ENCODE measurements around the gene PRDM11.
A peak's percentile ranks its signal among the peaks of the same experiment; 100 is the strongest.

PRDM11 gene

DNA sequence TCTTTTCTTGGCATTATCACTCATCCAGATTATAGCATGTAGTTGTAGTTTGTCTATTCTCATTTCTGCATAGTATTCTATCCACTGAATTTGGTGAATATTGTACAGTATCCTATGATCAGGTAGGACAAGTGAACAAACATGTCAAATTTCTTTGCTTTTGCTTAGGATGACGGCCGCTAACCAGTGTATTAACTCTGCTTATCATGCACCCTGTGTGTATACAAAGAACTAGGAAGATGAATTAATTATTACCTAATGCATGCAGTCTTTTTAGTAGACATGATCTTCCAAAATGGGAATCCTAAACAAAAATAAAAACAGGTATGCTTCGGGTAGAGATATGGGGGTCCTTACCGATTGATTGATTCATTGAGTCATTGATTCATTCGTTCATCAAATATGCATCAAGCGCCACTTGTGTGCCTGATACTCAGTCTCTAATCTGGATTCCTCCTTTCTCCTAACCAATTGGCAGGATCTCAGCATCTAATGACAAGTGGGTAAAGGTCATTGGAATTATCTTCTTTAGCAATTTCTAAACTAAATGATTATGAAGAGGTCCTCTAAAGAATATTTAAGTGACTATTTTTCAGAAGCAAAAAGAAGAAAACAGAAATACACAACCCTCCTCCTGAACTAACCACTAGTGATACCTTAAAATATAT is 27.9 kb downstream of the PRDM11 start:
- no peak for DNase-seq (ENCODE audit: low read depth in 2 of 2, low spot score in 1 of 2)

GRCh38 chr11:45174963-45175362 is 28.5 kb downstream of the PRDM11 start:
- DNase-seq (ENCODE audit: low read depth in 2 of 2, low spot score in 1 of 2), result no peak

DNA sequence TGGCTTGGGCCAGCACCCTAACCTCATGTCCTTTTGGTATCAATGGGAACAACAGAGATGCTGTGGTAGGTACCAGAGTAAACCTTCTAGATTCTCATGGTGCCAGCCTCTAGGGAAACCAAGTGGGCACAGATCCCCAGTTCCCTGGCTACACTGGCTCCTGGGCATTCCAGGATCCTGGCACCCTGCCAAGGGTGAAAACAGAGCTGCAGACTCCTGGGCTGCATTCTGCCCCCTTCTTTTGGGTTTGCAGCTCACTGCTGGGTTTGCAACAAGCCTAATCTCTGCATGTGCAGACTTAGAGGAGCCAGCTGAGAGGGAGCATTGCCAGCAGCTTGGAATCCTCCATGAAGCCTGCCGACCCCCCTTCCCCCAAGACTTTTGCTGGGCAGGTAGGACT is 30.6 kb downstream of the PRDM11 start:
- DNase-seq (ENCODE audit: low read depth in 2 of 2, low spot score in 1 of 2), result no peak

DNA sequence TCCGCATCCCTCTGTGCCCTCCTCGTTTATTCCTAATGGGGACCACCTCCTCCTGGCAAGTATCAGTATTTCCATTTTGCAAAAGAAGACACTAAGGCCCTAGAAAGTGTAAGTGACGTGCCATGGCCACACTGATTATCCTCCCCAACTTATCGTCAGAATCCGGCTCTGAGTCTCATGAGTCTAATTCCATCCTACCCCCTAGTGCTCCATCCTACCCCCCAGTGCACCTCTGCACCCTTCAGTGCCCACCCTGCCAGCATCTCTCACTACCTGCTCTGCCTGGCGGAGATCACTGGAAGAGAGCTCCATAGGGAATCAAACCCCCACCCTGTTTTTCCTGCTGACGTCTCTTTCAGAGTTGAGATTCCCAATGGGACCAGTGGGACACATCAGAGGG is 31.8 kb downstream of the PRDM11 start:
- DNase-seq (ENCODE audit: low read depth in 2 of 2, low spot score in 1 of 2), result no peak

DNA sequence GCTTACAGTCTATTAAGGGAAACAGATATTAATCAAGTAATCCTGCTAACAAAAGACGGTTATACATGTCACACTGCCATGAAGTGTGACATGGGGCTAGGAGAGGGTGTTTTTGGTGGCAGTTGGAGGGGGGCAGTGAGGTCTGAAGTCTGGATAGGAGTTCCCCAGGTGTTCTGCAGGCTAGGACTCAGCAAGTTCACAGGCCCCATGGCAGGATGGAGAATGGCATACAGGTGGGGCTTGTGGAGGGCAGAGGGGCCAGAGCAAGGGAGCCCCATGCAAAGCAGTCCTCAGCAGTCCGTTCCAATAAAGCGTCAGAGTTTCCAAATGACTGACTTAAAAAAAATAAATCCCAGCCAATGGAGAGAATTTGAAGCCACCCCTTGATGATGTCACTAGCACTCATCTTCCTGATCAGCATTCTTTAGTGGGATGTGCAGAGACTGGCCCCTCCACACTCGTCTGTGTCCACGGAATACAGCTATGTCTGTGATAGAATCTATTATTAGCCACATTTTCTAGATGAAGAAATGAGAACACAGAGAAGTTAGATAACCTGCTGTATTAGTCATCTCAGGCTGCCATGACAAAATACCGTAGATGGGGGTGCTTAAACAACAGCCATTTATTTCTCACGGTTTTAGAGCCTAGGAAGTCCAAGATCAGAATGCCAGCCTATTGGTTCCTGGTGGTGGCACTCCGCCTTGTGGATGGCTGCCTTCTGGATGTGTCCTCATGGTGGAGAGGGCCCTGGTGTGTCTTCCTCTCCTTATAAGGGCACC is 32.6 kb downstream of the PRDM11 start:
- no peak for DNase-seq (ENCODE audit: low read depth in 2 of 2, low spot score in 1 of 2)

- no peak for DNase-seq (ENCODE audit: low read depth in 2 of 2, low spot score in 1 of 2)
Observed at GRCh38 chr11:45179686-45180178, 33.3 kb downstream of the PRDM11 start.

GRCh38 chr11:45180179-45180847 is 33.9 kb downstream of the PRDM11 start:
- no peak for DNase-seq (ENCODE audit: low read depth in 2 of 2, low spot score in 1 of 2)

DNA sequence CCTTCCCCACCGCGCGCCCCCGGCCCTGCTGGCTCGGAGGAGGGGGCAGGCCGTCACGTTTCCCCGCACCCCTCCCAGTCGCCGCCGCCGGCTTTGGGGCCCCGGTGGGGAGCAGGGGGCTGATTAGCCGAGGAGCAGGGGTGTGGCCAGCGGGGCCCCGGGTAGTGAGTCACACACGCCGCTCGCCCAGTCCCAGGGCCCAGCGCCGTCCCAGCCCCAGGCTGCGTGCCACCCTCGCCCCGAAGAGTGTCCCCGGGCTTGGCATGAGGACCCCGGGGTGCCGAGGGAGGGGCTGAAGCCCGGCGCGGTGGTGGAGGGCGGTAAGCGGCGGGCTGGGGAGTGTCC is 34.4 kb downstream of the PRDM11 start:
- peak; percentile 3 to 13 for DNase-seq (ENCODE audit: low read depth in 2 of 2, low spot score in 1 of 2)

GRCh38 chr11:45181193-45181888 is 34.9 kb downstream of the PRDM11 start:
- no peak for DNase-seq (ENCODE audit: low read depth in 2 of 2, low spot score in 1 of 2)

- no peak for DNase-seq (ENCODE audit: low read depth in 2 of 2, low spot score in 1 of 2)
Observed at GRCh38 chr11:45181889-45182550, 35.6 kb downstream of the PRDM11 start.

DNA sequence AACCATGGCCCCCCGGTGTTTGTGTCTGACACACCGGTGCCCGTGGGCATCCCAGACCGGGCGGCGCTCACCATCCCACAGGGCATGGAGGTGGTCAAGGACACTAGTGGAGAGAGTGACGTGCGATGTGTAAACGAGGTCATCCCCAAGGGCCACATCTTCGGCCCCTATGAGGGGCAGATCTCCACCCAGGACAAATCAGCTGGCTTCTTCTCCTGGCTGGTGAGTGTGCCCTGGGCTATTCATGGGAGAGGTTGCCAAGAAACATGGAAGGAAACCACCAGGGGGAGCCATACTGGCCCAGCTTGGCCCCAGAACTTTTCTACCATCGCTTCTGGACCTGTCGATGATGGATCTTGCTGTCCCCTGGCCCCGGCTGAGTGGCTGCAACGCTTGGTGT is 36.5 kb downstream of the PRDM11 start:
- DNase-seq (ENCODE audit: low read depth in 2 of 2, low spot score in 1 of 2), result no peak

- no peak for DNase-seq (ENCODE audit: low read depth in 2 of 2, low spot score in 1 of 2)
Observed at GRCh38 chr11:45184640-45185039, 38.2 kb downstream of the PRDM11 start.

GRCh38 chr11:45185228-45185729 is 38.8 kb downstream of the PRDM11 start:
- DNase-seq (ENCODE audit: low read depth in 2 of 2, low spot score in 1 of 2), result no peak

DNA sequence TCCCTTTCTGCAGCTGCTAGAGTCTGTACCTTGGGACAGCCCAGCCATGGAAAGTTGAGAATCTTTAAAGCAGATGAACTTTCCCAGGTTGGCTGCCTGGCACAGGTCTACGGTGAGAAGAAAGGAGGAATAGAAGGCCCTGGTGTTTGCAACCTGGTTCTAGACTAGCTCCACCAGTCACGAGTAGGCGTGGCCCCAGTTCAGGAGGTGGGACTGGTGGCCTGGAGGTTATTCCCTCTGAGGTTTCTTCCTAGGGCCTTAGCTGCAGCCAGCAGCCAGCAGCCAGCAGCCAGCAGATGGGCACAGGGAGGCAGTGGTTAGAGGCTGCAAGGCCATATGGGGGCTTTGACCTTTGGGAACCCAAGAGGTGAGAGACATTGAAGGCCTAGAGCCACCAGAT is 40.9 kb downstream of the PRDM11 start:
- no peak for DNase-seq (ENCODE audit: low read depth in 2 of 2, low spot score in 1 of 2)

DNA sequence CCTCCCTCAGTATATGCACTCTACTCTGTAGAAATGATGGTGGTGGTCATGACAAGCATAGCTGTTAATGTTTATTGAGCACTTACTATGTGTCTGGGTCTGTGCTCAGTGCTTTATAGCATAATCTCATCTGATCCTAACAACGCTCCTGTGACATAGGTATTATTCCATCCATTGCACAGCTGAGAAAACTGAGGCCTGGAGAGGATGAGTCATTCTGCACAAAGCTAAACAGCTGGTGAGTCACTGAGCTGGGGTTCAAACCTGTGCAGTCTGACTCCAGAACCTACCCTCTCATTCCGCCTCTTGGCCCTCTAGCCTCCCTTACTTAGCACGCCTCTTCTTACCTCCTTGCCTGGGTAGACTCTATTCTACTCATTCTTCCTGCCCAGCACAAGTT is 41.7 kb downstream of the PRDM11 start:
- no peak for DNase-seq (ENCODE audit: low read depth in 2 of 2, low spot score in 1 of 2)

GRCh38 chr11:45189230-45189629 is 42.8 kb downstream of the PRDM11 start:
- DNase-seq (ENCODE audit: low read depth in 2 of 2, low spot score in 1 of 2), result no peak

GRCh38 chr11:45193695-45194094 is 47.3 kb downstream of the PRDM11 start:
- no peak for DNase-seq (ENCODE audit: low read depth in 2 of 2, low spot score in 1 of 2)

- DNase-seq (ENCODE audit: low read depth in 2 of 2, low spot score in 1 of 2), result no peak
Observed at GRCh38 chr11:45204761-45205160, 58.3 kb downstream of the PRDM11 start.

DNA sequence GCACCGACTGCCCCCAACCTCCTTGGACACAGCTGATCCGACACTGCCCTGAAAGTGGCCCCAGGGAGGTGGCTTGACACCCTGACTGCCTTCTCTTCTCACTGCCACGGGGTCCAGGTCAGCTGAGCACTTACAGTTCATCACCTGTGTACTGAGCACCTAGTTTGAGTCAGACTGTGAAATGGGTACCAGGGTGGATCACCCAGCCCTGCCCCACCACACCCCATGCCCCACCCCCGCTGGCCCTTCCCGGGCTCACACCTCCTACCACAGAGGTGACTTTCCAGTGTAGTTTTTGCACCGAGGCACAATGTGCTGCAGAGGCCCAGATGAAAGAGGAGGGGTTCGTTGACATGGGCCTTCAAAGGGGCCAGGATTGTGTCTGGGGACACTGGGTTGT is 59.5 kb downstream of the PRDM11 start:
- no peak for DNase-seq (ENCODE audit: low read depth in 2 of 2, low spot score in 1 of 2)

GRCh38 chr11:45208135-45208534 is 61.7 kb downstream of the PRDM11 start:
- no peak for DNase-seq (ENCODE audit: low read depth in 2 of 2, low spot score in 1 of 2)

Data from stimulated activated CD8-positive, alpha-beta memory T cell treated with anti-CD3 and anti-CD28 coated beads, Interleukin-4, amount 100 ng/mL, for 1 hour (primary cell).